SH-SY5Y (cell line): ENCODE measurements around the gene SHPK.

Experiments used
- GATA2 ChIP-seq: IDR thresholded peaks from 2 replicates; pipeline ENCODE4 v1.6.1; 2011; ENCODE audit warnings: mild to moderate bottlenecking, low read depth, low read length
- GATA3 ChIP-seq: IDR thresholded peaks from 2 replicates; pipeline ENCODE4 v1.6.1; 2011; ENCODE audit warnings: low read depth, mild to moderate bottlenecking, low read length, moderate library complexity

- TF ChIP-seq GATA2: no peak
- TF ChIP-seq GATA3: no peak
These were observed 33.6 kb downstream of the SHPK start for GRCh38 chr17:3602499-3602898.
